NCI-H2081 treated with DMSO at 0.1 percent for 48 hours (cell line): Measurements from ENCODE around the gene MFSD12.

ENCODE experiments used
- DNase-seq: peaks from one replicate; lab custom pipeline; 2025; lab: John Stamatoyannopoulos, UW

MFSD12 gene

GRCh38 chr19:3506384-3507340 is 50.7 kb downstream of the MFSD12 start:
- DNase-seq: no peak

- peak; percentile 94 for DNase-seq
Measured at GRCh38 chr19:3505598-3506383, 51.6 kb downstream of the MFSD12 start, which contains the start of gene FZR1. Gene FZR1, plus strand, starts transcription at chr19:3506311. Its CDS starts 16,679 bp downstream, at chr19:3522990.

- DNase-seq: no peak
Measured at GRCh38 chr19:3504735-3505134, 52.7 kb downstream of the MFSD12 start.

- DNase-seq: no peak
Measured at GRCh38 chr19:3503036-3503572, 54.3 kb downstream of the MFSD12 start.

- DNase-seq: no peak
Measured at GRCh38 chr19:3501780-3502179, 55.6 kb downstream of the MFSD12 start.

- peak; percentile 91 for DNase-seq
Measured at GRCh38 chr19:3500429-3501101, 56.8 kb downstream of the MFSD12 start, which contains the start of gene DOHH. Gene DOHH, minus strand, starts transcription at chr19:3500674. Its CDS starts 3,860 bp downstream, at chr19:3496814.

- no peak for DNase-seq
Measured at GRCh38 chr19:3499738-3500428, 57.5 kb downstream of the MFSD12 start.

- no peak for DNase-seq
Measured at GRCh38 chr19:3497757-3498520, 59.4 kb downstream of the MFSD12 start.

GRCh38 chr19:3496392-3497273 is 60.8 kb downstream of the MFSD12 start:
- DNase-seq: no peak

- no peak for DNase-seq
Measured at GRCh38 chr19:3494559-3494958, 62.8 kb downstream of the MFSD12 start.
